GM10248 (cell line): ENCODE results near the gene PEX5.

Experiments
- CTCF ChIA-PET: fragments of 300-600 bp; sonication (Branson Sonifier 250); formaldehyde crosslinking; extraction: SDS; loops from one replicate; lab custom pipeline; 2021; ENCODE audit warnings: antibody characterized with exemption; lab: Yijun Ruan, JAX
- POLR2A ChIA-PET: fragments of 350-650 bp; sonication (Branson Sonifier 250); formaldehyde crosslinking; extraction: SDS; loops from one replicate; lab custom pipeline; 2020; ENCODE audit warnings: antibody characterized with exemption; lab: Yijun Ruan, JAX
- DNase-seq: peaks from one replicate; pipeline ENCODE4 v3.0.0; 2012; ENCODE audit errors: extremely low spot score
- CTCF ChIP-seq: IDR thresholded peaks from 2 replicates; pipeline ENCODE4 v1.5.1; 2012; ENCODE audit warnings: mild to moderate bottlenecking, low read depth; ENCODE audit errors: extremely low read depth, missing control alignments, control extremely low read depth

PEX5 gene

GRCh38 chr12:7151532-7151931 is 38.0 kb upstream of the PEX5 start:
- no peak for DNase-seq
- POLR2A ChIA-PET, result no interaction called here
- no peak for TF ChIP-seq CTCF
- CTCF ChIA-PET, result interaction anchor here (1.4 kb wide), 1 partner anchor 9 kb away, joined by 3 read pairs; no protein-coding TSS in a partner anchor

GRCh38 chr12:7152818-7153217 is 36.7 kb upstream of the PEX5 start:
- POLR2A ChIA-PET, result no interaction called here

GRCh38 chr12:7154042-7154441 is 35.4 kb upstream of the PEX5 start:
- no peak for TF ChIP-seq CTCF
- CTCF ChIA-PET, result interaction anchor here (0.8 to 3.0 kb wide), 8 partner anchors 8 to 44 kb away, joined by 3 to 17 read pairs (median 4); no protein-coding TSS in a partner anchor
- DNase-seq, result no peak
- POLR2A ChIA-PET, result no interaction called here

More at GRCh38 chr12:7152818-7153217, 36.7 kb upstream of the PEX5 start:
- no peak for TF ChIP-seq CTCF
- CTCF ChIA-PET, result interaction anchor here (1.2 to 1.8 kb wide), 4 partner anchors 8 to 40 kb away, joined by 3 to 11 read pairs (median 4); no protein-coding TSS in a partner anchor
- no peak for DNase-seq

GRCh38 chr12:7154901-7155470 is 34.5 kb upstream of the PEX5 start:
- ChIA-PET CTCF (interaction anchor here (1.6 to 3.0 kb wide), 3 partner anchors 10 to 39 kb away, joined by 4 to 17 read pairs (median 5); no protein-coding TSS in a partner anchor), POLR2A (no interaction called here)

GRCh38 chr12:7155471-7156034 is 33.9 kb upstream of the PEX5 start:
- ChIA-PET CTCF (interaction anchor here (0.8 to 3.0 kb wide), 3 partner anchors 10 to 43 kb away, joined by 3 to 17 read pairs (median 5); no protein-coding TSS in a partner anchor), POLR2A (no interaction called here)
- peak; percentile 8 for DNase-seq
- no peak for TF ChIP-seq CTCF

More at GRCh38 chr12:7154901-7155470, 34.5 kb upstream of the PEX5 start:
- DNase-seq, result no peak
- TF ChIP-seq CTCF, result no peak

- ChIA-PET POLR2A (no interaction called here), CTCF (interaction anchor here (0.8 to 3.0 kb wide), 3 partner anchors 9 to 44 kb away, joined by 3 to 17 read pairs (median 3); no protein-coding TSS in a partner anchor)
- TF ChIP-seq CTCF, result no peak
- DNase-seq, result peak; percentile 8
Observed at GRCh38 chr12:7156259-7157197, 33.0 kb upstream of the PEX5 start.
